ENCODE measurements around the gene GALNS.

The GALNS gene

GRCh38 chr16:88847654-88848053 is 9.1 kb downstream of the GALNS start (continued):
- TF ChIP-seq PATZ1 (CRISPR knock-in tag; IDR thresholded peaks at IDR 0.05; ENCODE audit: borderline replicate concordance), result no peak

- no peak for ATAC-seq
Observed at GRCh38 chr16:88846088-88846487, 10.7 kb downstream of the GALNS start.

GRCh38 chr16:88844419-88845036 is 12.2 kb downstream of the GALNS start:
- no peak for ATAC-seq
- TF ChIP-seq TOX (CRISPR knock-in tag; IDR thresholded peaks at IDR 0.05; ENCODE audit: borderline replicate concordance) (no peak), CSRNP3 (CRISPR knock-in tag; IDR thresholded peaks at IDR 0.05) (no peak), ZFP30 (CRISPR knock-in tag; IDR thresholded peaks at IDR 0.05) (no peak)

More at GRCh38 chr16:88846088-88846487, 10.7 kb downstream of the GALNS start:
- no peak for TF ChIP-seq SNAI2 (CRISPR knock-in tag; IDR thresholded peaks at IDR 0.05)
- no peak for TF ChIP-seq ZNF565 (CRISPR knock-in tag; conservative IDR thresholded peaks at IDR 0.05; ENCODE audit: low read depth)
- no peak for TF ChIP-seq CSDC2 (CRISPR knock-in tag; IDR thresholded peaks at IDR 0.05)
- no peak for TF ChIP-seq BACH2 (CRISPR knock-in tag; IDR thresholded peaks at IDR 0.05; ENCODE audit: borderline replicate concordance)
- TF ChIP-seq OSR1 (CRISPR knock-in tag; IDR thresholded peaks at IDR 0.05), result no peak

GRCh38 chr16:88843256-88843655 is 13.5 kb downstream of the GALNS start:
- no peak for ATAC-seq
- TF ChIP-seq PPARA (CRISPR knock-in tag; IDR thresholded peaks at IDR 0.05; ENCODE audit: borderline replicate concordance) (no peak), PATZ1 (CRISPR knock-in tag; IDR thresholded peaks at IDR 0.05; ENCODE audit: borderline replicate concordance) (no peak), ZNF8 (CRISPR knock-in tag; IDR thresholded peaks at IDR 0.05) (no peak), CREB5 (CRISPR knock-in tag; IDR thresholded peaks at IDR 0.05; ENCODE audit: low read depth) (no peak), RARB (CRISPR knock-in tag; IDR thresholded peaks at IDR 0.05) (no peak), TCF4 (CRISPR knock-in tag; IDR thresholded peaks at IDR 0.05; ENCODE audit: borderline replicate concordance) (no peak), TOX (CRISPR knock-in tag; IDR thresholded peaks at IDR 0.05; ENCODE audit: borderline replicate concordance) (no peak), ZNF565 (CRISPR knock-in tag; conservative IDR thresholded peaks at IDR 0.05; ENCODE audit: low read depth) (no peak), GLIS3 (CRISPR knock-in tag; IDR thresholded peaks at IDR 0.05) (no peak), CSRNP3 (CRISPR knock-in tag; IDR thresholded peaks at IDR 0.05) (no peak), SNAI2 (CRISPR knock-in tag; IDR thresholded peaks at IDR 0.05) (no peak)

GRCh38 chr16:88842806-88843205 is 13.9 kb downstream of the GALNS start:
- no peak for ATAC-seq
- TF ChIP-seq ZNF565 (CRISPR knock-in tag; conservative IDR thresholded peaks at IDR 0.05; ENCODE audit: low read depth) (no peak), BACH2 (CRISPR knock-in tag; IDR thresholded peaks at IDR 0.05; ENCODE audit: borderline replicate concordance) (no peak), ZNF8 (CRISPR knock-in tag; IDR thresholded peaks at IDR 0.05) (no peak), ZNF70 (CRISPR knock-in tag; IDR thresholded peaks at IDR 0.05) (no peak), CREB5 (CRISPR knock-in tag; IDR thresholded peaks at IDR 0.05; ENCODE audit: low read depth) (no peak), POU6F1 (CRISPR knock-in tag; IDR thresholded peaks at IDR 0.05; ENCODE audit: borderline replicate concordance, low read depth) (no peak), ISL1 (CRISPR knock-in tag; IDR thresholded peaks at IDR 0.05) (no peak), SNAI2 (CRISPR knock-in tag; IDR thresholded peaks at IDR 0.05) (no peak), ARNTL (CRISPR knock-in tag; IDR thresholded peaks at IDR 0.05; ENCODE audit: borderline replicate concordance, low read depth) (no peak), TCF4 (CRISPR knock-in tag; IDR thresholded peaks at IDR 0.05; ENCODE audit: borderline replicate concordance) (no peak), RARB (CRISPR knock-in tag; IDR thresholded peaks at IDR 0.05) (no peak), ESRRG (CRISPR knock-in tag; IDR thresholded peaks at IDR 0.05) (no peak), ZC3H10 (CRISPR knock-in tag; IDR thresholded peaks at IDR 0.05) (no peak), ZFP30 (CRISPR knock-in tag; IDR thresholded peaks at IDR 0.05) (no peak)

All from SK-N-SH treated with all-trans-retinoic acid at 6 μM for 48 hours (cell line).